Activated T-cell treated with anti-CD3 and anti-CD28 coated beads, Interleukin-2, amount 50 U/mL, for 48 hours (primary cell): ENCODE measurements around the gene RIOK2.

ENCODE experiments used
- DNase-seq, 2 experiments: peaks; one replicate each; pipeline ENCODE4 v3.0.0-alpha.2; 2020

Gene RIOK2

DNA sequence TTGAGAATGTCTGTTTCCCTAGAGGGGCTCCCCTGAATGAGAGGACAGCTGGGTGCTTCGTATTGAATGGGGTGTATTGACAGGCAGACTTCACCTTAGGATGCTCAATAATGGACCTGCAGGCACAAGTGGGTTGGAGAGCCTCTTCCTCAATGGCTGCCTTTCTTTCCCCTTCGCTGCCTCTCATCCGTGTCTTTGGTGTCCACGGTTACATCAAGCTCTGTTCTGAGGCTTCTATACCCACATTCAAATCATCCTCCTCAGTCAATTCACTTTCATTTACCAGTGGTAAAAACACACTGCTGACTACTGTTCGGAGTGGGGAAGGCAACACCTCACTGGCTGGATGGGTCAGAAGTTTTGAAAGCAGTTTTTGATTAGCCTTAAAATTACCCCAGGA is 61.2 kb downstream of the RIOK2 start:
- no peak for DNase-seq

DNA sequence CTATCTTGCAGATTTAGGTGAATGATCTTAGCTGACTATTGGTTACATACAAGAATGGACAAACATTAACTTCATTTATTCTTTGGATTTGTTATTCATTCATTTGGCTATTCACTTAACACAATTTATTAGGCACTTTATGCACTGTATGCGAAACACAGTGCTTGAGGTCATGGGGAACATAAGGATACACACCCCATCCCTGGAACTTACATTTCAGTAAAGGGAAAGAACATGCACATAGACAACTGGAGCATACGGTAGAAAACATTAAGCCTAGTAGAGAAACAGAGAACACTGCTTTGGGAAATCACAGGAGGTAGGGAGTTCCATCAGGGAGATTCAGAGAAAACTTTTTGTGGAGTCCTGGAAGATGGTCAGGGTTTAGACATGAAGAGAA is 62.9 kb downstream of the RIOK2 start:
- no peak for DNase-seq

DNA sequence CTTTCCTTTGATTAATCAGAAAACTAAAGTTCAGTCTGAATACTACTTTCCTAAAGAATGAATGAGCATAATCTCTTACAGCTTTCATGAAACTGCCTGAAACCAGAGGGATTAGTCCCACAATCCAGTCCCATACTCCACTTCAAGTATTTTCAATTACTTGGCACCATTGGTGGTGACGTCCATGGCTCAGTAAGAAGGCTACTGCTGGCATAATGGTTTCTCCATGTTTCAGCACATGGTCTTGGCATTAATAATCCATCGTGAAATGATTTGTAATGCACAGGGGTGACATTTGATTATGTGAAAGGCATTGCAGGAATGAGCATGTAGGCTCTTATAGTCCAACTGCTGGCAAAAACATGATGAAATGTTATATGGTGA is 64.0 kb downstream of the RIOK2 start:
- DNase-seq = no peak

DNA sequence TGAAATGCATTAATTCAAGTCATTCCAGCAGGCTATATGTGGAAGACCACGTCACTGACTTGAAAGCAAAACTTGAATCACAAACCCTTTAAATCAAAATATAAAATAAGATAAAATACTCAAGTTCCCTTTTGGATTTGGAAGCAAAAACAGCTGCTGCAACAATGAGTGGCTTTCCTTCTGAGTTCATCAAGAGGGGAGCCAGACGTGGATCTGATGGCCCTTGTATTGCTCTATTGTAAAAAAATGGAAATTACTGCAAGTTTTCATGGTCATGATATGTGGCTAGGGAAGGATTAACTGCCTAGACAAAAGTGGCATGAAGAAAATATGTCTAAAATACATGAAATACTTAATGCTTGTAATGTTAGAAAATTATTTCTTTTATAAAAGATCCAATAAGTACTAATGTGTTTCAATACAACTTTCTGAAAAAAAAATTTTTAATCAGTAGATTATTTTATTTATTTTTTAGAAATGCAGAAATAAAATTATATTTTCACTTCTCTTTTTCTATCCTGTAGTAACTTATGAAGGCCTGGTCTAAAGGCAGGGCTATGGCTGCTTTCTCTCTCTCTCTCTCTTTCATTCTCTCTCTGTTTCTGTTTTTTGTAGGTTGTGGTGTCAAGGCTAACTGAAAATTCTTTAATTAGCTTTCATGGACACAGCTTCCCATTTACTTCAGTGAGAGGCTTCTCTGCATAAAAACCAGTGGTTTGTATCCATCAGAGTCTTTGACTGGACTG is 64.6 kb downstream of the RIOK2 start:
- no peak for DNase-seq

DNA sequence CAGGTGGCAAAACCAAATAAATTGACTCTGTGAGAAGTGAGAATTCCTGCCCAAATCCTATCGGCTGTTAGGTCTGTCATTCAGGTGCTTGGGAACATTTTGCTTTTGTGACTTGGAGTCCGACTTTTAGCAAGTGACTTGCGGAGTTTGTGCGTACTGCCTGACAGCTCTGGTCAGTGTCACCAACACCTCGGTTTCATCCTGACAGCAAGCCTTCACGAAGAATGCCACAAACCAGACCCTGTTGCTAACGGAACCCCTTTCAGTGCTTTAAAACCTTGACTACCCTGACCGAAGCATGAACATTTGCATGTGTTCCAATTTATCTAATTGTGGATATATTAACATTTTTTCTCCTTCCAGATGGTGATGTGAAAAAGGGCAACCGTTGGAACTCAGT is 67.1 kb downstream of the RIOK2 start:
- no peak for DNase-seq

GRCh38 chr5:97112230-97112629 is 70.8 kb downstream of the RIOK2 start:
- DNase-seq = no peak

DNA sequence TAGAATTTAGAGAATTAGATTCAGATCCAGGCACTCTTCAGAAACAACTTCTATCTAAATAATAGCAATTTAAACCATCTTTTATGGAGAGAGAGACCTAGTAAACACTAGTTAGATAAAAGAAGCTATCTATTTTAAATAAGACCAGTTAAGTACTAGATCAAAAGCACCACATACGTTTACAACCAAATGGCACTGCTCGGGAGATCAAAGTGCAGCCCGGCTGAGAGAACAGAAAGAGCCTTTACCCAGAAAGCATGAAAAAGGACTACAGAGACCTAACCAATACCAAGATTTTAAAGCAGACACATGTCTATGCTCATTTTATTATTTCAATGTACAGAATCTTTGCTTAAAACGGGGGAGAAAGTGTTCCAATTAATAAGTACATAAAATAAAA is 71.4 kb downstream of the RIOK2 start:
- DNase-seq = no peak

- no peak for DNase-seq
These were observed 72.0 kb downstream of the RIOK2 start for GRCh38 chr5:97111004-97111403.
